Measurements from ENCODE around the gene CLDN10. TPM values are rescaled to one million over a fixed set of nuclear protein-coding genes. Genes with fewer than 3 reads are reported as not detected.

CLDN10 gene
- total and polyA plus RNA-seq, 2 of the 8 experiments (the other 6 are each of a cell fraction or from before 2014, with no cell fraction given): 41.2 to 43.6 TPM

DNA sequence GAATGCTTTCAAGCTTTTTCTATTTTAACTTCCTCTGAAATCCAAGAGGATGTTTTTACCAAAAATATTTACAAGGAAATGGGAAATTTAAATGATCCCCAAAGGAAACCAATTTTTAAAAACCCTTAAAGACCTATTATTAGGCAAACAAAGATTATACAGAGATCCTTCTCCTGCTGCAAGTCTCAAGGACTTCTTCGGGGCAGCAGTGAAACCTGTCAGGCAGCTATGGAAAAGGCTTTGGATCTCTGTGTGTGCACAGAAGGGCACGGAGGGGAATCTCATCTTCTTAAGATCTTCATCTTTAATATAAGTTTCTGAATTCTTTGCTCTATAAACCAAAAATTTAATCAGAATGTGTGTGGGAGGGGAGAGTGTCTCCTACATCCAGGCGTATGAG, 36.0 kb upstream of the CLDN10 start:
- Histone ChIP-seq H2BK120ac (replicated peaks; ENCODE audit: low read depth, low read length) (no peak overlapping the region), H3K9ac (replicated peaks in 1 of 4; ENCODE audit: extremely low read depth in 1 of 4, low read depth in 3 of 4, low read length in 3 of 4) (no peak overlapping the region), H3K79me1 (ENCODE audit: low read depth, low read length) (no peaks in the 10 kb centered on the region), H3K23me2 (ENCODE audit: low read depth, low read length) (no peaks in the 10 kb centered on the region; the same call in 1 of the 2 replicates), H3K4ac (replicated peaks; ENCODE audit: insufficient read length, low read depth, low read length) (no peak overlapping the region), H3K14ac (ENCODE audit: insufficient read length) (no peak overlapping the region), H3K4me3 (ENCODE audit: extremely low read depth in 1 of 4, insufficient read depth in 2 of 4, low read depth in 3 of 4, low read length in 4 of 4) (no peak overlapping the region), H2BK5ac (ENCODE audit: low read depth, low read length) (no peak overlapping the region), H2BK12ac (ENCODE audit: low read depth, low read length) (no peak overlapping the region), H3K79me2 (ENCODE audit: control insufficient read depth in 1 of 2, insufficient read depth in 2 of 2, low read length in 2 of 2) (no peaks in the 10 kb centered on the region), H3K4me1 (replicated peaks in 1 of 4; ENCODE audit: control insufficient read depth in 3 of 4, insufficient read depth in 4 of 4, low read length in 3 of 4) (no peaks in the 10 kb centered on the region), H4K20me1 (replicated peaks in 1 of 2; ENCODE audit: control insufficient read depth in 1 of 2, insufficient read depth in 2 of 2, low read length in 2 of 2) (no peaks in the 10 kb centered on the region), H3K56ac (replicated peaks; ENCODE audit: insufficient read length, low read depth, low read length) (no peak overlapping the region), H3K27me3 (replicated peaks in 1 of 4; ENCODE audit: control insufficient read depth in 3 of 4, extremely low read depth in 1 of 4, insufficient read depth in 3 of 4, low read length in 3 of 4) (no peaks in the 10 kb centered on the region), H2BK20ac (ENCODE audit: low read length) (no peak overlapping the region), H3K4me2 (ENCODE audit: insufficient read depth in 1 of 2, low read depth in 2 of 2, low read length in 2 of 2) (no peak overlapping the region), H4K8ac (ENCODE audit: extremely low read depth, insufficient read depth, low read length) (no peak overlapping the region), H3K18ac (ENCODE audit: extremely low read depth, low read length) (no peak overlapping the region), H4K5ac (ENCODE audit: insufficient read length, low read depth, low read length) (no peak overlapping the region), H3K36me3 (ENCODE audit: control insufficient read depth in 2 of 4, insufficient read depth in 4 of 4, low read length in 3 of 4) (no peaks in the 10 kb centered on the region), H3K23ac (ENCODE audit: insufficient read length) (no peak overlapping the region), H2AFZ (ENCODE audit: low read length) (no peak overlapping the region), H2BK15ac (ENCODE audit: low read length) (no peak overlapping the region), H3K27ac (ENCODE audit: low read depth, low read length) (no peak overlapping the region), H2AK5ac (ENCODE audit: low read depth, low read length) (no peak overlapping the region), H3K9me3 (ENCODE audit: insufficient read depth in 2 of 2, low read depth in 1 of 2, low read length in 1 of 2) (no peaks in the 10 kb centered on the region), H4K91ac (replicated peaks; ENCODE audit: insufficient read length, low read length) (no peak overlapping the region)
- ChIA-PET POLR2A (ENCODE audit: partially characterized antibody) (no interaction called here), CTCF (ENCODE audit: partially characterized antibody) (interaction anchor here (0.6 to 1.5 kb wide), 2 partner anchors 11 to 15 kb away, joined by 3 to 5 read pairs; no protein-coding TSS in a partner anchor)
- no peak for DNase-seq (ENCODE audit: low read depth in 1 of 2, low spot score in 2 of 2)
- 29% methylated on average over 3 of the region's 3 CpGs; no CpG with 5 or more reads in 1 of the 2 experiments for WGBS, 2 experiments (ENCODE audit: extremely low coverage in 1 of 2, insufficient coverage in 1 of 2, insufficient read length in 1 of 2, insufficient replicate concordance in 2 of 2, low coverage in 1 of 2, low lambda C conversion rate in 2 of 2, missing lambda C conversion rate in 1 of 2)
- no peak for FAIRE-seq
- TF ChIP-seq CBX5 (IDR thresholded peaks at IDR 0.05; ENCODE audit: low read depth, low read length): no peak
- TF ChIP-seq SP2 (IDR thresholded peaks at IDR 0.05; ENCODE audit: low read length): no peak
- no peak for TF ChIP-seq CBX8 (IDR thresholded peaks at IDR 0.05; ENCODE audit: borderline replicate concordance, low read depth, low read length)
- TF ChIP-seq SRF (IDR thresholded peaks at IDR 0.05; ENCODE audit: low read depth, low read length): no peak
- no peak for TF ChIP-seq RFX5 (IDR thresholded peaks at IDR 0.05; ENCODE audit: borderline replicate concordance, low read depth, low read length)
- no peak for TF ChIP-seq GABPA (IDR thresholded peaks at IDR 0.05; ENCODE audit: borderline replicate concordance, insufficient read depth, low read length)
- no peak for TF ChIP-seq EGR1 (IDR thresholded peaks at IDR 0.05; ENCODE audit: borderline replicate concordance, low read depth, low read length)
- no peak for TF ChIP-seq POLR2A (IDR thresholded peaks at IDR 0.05; ENCODE audit: control extremely low read depth in 1 of 2, low read depth in 2 of 2, low read length in 2 of 2)
- no peak for TF ChIP-seq EP300 (IDR thresholded peaks at IDR 0.05; ENCODE audit: borderline replicate concordance in 1 of 2, low read depth in 2 of 2, low read length in 2 of 2)
- TF ChIP-seq TBP (IDR thresholded peaks at IDR 0.05; ENCODE audit: low read depth, low read length): no peak
- TF ChIP-seq MAFK (IDR thresholded peaks at IDR 0.05; ENCODE audit: low read depth, low read length): no peak
- no peak for TF ChIP-seq NANOG (IDR thresholded peaks at IDR 0.05; ENCODE audit: insufficient read depth, low read depth, low read length, poor library complexity, severe bottlenecking)
- TF ChIP-seq RBBP5 (IDR thresholded peaks at IDR 0.05; ENCODE audit: borderline replicate concordance, low read depth, low read length): no peak
